GM19043 (cell line): ENCODE data around the gene FOXA2.

Experiments used
- ATAC-seq: cut with Tn5 transposase; IDR thresholded peaks from one replicate; pipeline ENCODE4 v1.9.1; 2021; ENCODE audit warnings: low read depth; ENCODE audit not compliant: unreplicated experiment

FOXA2 gene

DNA sequence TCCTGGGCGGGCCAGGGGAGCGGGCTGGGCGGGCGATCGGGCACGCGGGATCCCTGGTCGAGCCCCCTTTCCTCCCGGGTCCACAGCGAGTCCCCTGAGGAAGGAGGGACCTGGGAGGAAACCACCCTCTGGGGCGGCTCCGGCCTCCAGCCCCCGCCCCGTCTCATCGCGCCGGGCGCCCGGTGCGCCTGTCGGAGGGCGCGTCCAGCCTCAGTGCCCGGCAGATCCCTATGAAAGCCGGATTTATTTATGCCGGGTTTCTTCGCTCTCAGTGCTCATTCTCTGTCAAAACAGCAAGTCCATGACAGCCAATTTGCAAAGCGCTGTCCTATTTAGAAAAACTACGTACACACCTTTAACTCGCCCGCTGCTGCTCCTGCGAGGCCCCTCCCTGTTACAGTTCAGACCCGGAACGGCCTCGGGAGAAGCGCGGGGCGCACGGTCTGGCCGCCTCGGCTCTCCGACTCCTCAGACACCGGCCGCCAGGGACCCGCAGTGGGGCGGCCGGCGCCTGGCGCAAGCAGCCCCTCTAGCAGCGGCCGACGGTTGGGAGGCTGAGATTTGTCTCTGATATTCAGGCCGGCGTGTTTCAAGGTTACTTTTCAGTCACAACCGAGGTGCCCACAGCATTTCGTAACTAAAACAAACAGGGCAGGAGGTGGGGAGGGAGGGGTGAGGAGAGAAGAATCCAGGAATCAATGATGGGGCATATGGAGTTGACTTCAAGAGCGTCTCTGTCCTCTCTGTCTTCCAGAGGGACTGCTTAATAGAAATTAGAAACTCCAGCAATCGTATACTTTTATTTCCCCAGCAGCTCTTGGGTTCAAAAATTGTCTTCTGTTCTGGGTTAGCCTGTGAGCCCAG lies 782 bp upstream of the FOXA2 start:
- ATAC-seq: no peak

DNA sequence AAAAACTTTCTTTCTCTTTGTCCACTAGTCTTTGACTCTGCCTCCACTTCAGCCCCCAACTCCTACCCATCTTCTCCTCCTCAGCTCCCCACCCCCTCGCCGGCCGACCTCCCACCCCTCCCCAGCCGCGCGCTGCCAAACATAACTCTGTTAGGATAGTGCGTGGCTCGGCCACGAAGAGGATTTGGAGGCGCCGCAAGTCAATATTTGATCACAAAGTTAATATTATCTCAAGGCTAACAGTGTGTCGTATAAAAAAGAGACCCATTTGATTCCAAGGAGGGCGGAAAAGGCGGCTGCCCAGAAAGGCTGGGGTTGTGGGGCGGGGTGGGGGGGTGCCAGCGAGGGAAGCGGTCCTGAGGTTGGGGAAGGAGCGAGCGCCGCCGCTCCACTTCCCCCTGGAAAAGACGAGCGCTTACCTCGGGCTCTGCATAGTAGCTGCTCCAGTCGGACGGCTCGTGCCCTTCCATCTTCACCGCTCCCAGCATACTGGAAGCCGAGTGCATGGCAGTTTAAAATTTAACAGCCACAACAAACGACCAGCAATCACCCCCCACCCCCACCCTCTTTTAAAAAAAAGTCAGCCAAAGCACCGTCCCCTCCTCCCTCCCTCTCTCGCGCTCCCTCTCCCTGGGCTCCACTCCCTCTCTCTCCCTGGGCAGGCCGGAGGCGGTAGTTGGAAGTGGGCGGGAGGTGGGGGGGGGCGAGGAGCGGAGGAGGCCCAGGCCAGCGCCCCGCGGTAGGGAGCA lies 425 bp downstream of the FOXA2 start:
- ATAC-seq: no peak

DNA sequence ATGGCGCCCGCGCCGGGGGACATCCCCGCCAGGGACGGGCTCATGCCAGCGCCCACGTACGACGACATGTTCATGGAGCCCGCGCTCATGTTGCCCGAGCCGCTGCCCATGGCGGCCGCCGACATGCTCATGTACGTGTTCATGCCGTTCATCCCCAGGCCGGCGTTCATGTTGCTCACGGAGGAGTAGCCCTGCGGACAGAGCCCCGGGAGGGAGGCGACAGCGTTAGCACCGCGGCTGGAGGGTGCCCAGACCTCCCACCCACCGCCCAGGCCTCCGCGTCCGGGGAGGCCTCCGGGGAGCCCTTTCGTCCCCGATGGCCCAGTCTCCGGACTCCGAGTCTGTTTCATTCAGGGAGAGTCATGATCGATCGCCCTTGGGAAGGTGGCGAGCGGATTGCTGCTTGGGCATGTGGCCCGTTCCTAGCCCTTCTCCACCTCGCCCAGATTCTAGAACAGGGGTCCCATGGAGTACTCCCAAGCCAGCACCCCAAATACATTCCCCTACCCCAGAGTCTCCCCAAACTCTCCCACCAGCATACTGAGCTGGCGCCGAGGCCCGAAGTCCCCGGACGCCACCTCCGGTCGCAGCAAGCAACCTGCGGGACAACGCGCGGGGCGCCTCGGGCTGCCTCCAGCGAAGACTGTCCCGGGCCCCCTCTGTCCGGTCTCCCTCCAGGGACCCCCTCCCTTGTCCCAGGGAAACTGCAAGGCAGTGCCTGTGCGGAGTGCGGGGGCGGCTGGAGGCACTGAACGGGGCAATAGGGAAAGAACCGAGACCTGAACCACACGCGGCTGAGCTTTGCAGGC lies 1.2 kb downstream of the FOXA2 start:
- no peak for ATAC-seq

DNA sequence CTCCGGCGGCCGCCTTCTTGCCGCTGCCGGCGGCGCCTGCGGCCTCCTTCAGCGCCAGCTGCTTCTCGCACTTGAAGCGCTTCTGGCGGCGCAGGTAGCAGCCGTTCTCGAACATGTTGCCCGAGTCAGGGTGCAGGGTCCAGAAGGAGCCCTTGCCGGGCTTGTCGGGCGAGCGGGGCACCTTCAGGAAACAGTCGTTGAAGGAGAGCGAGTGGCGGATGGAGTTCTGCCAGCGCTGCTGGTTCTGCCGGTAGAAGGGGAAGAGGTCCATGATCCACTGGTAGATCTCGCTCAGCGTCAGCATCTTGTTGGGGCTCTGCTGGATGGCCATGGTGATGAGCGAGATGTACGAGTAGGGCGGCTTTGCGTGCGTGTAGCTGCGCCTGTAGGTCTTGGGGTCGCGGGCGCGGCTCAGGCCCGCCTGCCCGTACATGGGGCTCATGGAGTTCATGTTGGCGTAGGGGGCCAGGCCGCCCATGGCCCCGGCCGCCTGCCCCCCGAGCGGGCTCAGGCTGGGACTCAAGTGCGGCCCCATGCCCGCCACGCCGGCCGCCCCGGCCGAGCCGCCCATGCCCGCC lies 1.9 kb downstream of the FOXA2 start:
- no peak for ATAC-seq

DNA sequence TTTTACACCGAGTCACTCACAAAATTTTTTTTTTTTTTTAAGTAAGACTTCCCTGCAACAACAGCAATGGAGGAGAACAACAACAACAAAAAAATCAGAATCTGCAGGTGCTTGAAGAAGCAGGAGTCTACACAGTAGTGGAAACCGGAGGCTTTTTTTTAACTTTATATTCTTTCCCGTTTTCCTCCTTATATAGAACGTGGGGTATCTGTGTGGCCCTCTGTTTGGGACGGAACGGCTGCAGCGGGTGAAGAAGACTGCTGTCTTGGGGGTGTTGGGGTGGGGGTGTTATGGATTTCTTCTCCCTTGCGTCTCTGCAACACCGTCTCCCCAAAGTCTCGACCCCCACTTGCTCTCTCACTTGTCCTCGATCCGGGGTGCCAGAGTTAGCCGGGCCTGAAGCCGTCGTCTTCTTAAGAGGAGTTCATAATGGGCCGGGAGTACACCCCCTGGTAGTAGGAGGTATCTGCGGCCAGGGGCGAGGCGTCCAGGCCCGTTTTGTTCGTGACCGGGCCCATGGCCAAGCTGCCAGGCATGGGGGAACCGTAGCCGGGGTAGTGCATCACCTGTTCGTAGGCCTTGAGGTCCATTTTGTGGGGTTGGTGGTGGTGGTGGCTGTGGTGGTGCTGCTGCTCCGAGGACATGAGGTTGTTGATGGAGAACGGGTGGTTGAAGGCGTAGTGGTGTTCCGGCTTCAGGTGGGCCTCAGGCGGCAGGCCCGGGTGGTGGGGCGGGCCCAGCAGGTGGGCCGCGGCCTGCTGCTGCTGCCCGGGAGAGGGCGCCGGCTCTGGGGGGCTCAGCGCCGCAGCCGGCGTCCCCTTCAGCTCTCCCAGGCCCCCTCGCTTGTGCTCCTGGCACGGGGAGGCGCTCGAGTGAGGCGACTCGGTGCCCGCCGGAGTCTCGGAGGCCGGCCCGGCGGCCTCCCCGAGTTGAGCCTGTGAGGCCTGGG lies 2.7 kb downstream of the FOXA2 start:
- no peak for ATAC-seq

DNA sequence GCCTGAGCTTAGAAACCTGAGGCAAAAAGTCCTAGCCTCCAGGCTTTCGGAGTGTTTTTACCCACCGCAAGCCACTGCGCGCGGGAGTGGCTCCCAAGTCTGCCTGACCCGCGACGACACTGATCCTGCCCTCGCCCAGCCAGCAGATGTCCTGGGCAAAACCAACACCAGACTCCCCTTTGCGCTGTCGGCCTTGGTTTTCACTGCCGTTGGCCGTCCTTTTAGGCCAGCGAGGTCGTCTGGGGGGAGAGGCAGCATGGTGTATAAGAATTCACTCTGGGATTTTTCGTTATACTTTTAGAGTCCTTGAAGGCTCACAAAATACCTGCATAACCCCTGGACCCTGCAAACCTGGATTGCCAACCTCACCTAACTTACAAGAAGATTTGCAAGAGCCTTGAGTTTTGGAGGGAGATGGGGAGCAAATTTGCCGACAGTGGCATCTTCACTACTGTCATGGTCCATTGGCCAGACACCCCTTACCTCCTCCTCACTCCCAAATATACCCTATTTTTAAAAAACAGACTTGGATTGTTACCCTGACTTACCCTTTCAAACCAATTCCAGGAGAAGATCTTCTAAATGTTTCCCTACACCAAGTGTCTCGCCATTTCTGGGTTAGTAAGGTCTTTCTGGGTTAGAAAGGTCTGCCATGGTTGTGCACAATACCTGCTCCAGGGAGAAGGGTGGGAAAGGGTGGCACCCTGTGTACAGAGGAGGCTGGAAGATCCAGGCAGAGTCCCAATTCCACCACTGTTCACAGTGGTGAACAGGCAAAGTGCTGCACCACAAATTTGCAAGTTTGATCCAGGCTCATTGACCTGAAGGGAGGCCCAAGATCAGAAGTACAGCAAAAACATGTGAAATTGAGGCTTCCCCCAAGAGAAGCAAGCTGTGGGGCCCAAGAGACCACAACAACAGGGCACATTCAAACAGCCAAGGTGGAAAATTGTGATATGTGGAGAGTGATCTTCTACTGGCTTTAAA lies 4.4 kb downstream of the FOXA2 start:
- ATAC-seq: no peak

DNA sequence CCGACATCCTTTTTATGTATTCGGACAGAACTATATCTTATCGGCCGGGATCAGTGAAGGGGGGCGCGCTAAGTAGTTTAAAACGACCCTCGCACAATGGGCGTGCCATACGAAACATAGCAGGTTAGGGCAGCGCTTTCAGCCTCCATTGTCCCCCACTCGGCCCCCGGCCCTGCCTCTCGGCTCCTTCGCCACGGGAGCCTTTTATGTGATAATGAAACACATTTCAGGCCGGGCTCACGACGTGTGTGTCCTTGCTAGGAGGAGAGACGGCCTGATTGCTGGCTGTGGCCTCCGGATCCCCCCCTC lies 5.3 kb downstream of the FOXA2 start:
- ATAC-seq: no peak

DNA sequence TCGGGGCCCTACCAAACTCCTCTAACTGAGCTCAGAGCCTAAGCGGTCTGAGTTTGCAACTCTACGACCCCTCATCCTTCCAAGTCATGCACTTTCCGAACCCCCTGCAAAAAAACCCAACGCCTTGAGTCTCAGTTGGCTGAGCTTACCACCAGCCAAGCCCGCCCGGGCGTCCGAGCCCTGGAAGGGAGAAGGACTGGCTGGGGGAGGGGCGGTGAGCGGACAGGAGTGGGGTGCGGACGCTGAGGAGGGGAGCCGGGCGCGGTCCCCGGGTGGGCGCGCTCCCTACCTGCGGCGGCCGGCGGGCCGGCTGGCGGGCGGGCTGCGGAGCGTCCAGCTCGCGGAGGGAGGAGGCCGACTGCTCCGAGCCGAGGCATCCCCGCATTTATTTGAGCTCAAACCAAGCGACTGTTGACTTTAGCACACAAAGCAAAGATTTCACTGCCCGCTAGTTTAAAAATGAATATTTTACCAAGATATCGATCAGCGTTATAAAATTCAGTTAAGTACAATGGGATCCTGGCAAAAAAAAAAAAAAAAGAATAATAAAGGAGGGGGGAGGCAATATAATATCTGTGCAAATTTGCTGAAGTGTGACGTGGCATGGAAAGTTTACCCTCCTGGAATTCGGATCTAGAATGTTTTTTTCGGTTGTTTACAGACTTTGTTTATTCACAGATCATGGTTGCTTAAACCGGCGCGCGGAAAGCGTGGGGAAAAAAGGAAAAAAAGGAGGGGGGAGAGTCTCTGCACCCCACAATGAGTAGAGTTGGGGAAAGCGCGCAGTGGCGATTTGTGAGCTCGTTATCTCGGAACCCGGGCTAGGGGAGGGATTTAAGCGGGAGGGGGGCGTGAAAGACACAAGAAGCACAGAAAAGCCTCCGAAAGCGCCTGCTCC lies 5.9 kb downstream of the FOXA2 start:
- ATAC-seq: no peak

DNA sequence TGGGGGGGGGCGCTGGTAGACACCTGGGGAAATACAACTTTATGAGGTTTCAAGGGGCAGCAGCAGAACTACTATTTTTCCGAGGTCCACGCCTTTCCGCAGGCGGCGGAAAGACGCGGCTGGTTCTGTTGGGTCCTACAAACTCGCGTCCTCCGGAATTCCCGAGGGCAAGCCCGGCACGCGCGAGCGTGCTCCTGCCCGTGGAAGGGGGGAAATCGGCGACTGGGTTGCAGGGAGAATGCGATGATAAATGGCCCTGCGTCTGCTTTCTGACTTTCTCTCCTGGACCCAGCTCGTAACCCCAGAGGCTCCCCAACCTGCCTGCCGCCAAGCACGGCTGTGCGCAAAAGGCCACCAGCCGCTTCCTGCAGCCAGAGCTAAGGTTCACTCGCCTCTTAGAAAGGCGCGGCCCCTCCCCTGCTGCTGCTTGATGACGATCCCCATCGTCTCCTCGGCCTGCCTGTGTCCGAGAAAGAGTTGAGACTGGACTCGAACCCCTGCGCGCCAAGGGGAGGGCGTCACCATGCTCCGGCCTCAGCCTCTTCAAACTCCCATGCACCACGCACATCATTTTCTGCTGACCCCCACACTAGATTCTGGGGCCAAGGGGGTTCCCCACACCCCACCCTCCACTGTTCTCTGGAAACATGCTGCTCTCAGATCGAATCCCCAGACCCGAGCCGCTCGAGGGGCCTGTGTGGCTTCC lies 6.7 kb downstream of the FOXA2 start:
- no peak for ATAC-seq

DNA sequence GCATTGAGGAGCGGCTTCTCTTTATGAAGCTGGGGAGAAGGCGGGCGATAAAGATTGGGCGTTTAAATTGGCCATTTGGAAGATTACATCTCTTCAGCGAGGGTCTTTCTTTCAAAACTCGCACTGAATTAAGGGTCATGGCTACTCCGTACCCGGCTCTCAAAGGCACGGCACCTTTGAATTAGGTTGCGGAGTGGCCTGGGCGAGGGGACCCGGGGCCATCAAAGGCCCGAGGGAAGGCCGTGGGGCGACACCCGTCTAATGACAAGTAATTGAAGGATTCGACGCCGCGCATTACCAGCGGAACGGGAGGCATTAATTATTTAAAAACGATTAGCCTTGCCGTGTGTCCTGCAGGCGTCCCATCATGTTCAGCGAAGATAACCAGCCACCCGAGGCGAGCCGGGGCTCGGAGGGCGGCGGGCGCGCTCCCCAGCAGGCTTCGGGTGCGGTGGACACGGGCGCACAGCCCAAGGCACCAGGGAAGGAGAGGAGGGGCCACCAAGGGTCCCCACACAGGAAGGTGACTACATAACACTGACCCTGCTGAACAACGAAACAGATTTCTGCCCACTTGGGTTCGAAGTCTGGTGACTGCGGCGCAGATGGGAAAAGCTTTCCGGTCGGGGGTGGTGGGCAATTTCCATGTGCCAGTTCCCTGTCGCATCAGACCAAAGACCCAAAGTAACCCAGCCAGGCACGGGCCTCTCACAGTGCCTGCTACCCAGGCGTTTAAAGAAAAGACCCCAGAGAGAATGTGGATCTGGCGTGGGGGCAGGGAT lies 7.4 kb downstream of the FOXA2 start:
- ATAC-seq: no peak

DNA sequence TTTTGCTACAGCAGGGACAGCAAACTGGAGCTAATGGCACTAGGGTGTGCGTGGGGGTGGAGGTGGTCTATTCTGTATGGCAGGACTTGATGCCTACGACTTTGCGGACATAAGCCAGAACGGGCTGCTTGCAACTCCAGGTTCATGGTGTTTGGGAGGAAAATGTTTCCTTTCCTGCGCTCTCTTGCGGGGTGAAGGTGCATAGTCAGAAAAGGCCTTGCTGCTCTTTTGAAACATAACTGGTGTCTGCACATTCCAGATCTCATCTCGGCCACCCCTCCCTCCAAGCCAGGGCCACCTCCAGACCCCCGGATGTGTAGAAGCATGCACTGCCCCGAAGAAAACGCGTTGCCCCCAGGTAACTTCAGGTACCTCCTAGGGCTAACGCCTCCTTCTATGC lies 8.1 kb downstream of the FOXA2 start:
- ATAC-seq: no peak

DNA sequence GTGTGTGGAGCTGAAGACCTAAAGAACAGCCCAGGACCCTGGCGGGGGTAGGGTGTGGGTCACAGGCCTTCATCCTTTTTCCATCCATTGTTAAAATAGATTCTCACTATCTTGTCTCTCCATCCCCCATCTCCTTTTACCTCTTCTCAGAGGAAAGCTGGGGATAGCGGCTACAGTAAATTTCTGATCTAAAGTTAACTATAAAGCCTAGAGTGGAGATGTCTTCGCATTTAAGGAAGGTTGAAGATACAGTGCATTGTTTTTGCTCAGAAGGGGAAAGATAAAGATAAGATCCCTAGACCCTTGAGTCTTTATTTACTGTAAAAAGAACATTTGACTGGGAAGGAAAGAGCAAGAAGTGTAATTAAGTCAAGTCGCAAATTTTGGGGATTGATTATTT lies 8.6 kb downstream of the FOXA2 start:
- ATAC-seq: no peak

DNA sequence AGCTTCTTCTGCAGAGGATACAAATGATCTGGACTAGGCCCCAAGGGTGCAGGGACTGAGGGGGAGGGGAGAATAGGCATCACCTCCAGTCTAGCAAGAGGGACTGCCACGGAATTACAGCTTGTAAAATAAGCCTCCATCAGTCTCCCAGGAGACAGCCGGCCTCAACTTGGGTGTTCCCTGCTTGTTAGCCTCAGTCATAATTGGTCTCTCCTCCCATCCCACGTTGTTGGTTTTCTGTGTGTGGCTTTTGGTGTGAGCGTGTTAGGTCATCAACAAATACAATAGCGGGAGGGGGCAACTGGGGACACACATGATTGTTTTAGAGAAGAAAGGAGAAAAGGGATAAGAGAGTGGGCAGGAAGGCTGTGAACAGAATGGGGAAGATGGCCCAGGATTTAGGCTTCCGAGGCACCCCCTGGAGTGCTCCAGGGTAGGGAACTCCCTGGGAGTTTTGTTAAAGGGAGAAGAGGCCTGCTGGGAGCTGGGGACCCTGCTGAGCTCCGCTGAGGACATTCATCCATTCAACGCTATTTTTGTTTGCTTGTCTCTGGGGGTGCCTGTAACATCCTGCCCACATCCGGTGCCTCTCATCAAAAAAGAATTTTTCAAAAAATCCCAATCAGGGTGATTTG lies 9.2 kb downstream of the FOXA2 start:
- ATAC-seq: no peak

DNA sequence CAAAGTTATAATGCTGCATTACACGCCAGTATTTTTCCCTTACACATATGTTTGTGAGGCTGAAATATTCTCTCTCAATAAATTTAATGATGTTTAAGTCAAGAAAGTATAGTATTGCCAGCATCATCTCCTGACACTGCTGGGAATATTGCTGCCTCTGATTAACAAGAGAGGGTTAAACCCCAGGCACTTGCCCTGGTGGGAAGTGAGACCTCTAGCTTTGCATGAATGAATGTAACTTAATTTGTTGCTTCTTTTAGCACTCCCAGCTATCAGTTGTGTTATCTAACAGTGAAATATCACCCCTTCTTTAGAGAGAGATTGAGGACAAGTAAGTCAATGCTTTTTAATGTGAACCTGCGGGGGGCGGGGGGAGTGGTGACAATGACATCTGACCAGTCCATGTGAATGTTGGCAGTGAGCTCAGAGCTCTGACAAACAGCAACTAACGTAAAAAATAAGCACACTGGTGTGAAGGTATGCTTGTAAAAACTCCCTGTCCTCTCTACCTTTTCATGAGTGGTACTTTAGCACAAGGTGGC lies 9.8 kb downstream of the FOXA2 start:
- ATAC-seq: no peak

DNA sequence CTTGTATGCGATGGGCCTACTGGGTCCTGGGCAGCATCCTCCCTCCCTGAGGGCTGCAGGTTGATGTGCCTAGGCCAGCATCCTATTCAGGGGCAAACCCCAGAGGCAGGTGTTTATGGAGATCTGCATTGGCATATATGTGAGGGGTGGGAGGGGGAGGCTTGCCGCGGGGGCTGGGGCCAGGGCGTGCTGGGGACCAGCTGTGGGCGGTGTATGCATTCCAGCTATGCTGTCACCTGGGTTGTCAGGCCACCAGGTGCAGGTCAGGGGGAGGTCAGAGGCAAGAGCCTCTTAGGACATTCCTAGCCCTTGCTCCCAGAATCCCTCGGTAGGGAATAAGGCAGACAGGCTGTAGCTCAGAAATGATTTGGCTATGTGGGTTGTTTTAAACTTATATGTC lies 11.9 kb downstream of the FOXA2 start:
- ATAC-seq: no peak

DNA sequence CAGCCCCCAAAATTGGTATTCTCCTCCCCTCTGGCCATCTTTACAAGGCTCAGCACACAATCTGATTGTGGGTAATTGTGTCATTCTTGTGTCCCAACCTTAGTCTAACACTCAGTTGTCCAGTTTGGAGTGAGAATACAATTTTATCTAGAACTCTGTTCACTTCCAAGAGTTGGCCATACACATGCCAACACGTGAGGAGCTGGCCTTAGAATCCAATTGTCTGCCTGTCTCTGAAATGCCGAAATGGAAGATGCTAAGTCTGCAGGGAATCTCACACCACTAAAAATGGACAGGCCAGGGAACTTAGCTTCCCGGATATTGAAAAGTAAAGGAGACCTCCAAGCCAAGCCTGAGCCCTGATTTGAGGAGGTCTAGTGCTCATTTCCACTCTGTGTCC lies 12.3 kb downstream of the FOXA2 start:
- no peak for ATAC-seq
